GM12873 (cell line): ENCODE measurements around the gene SRGAP3.

Source experiments
- CTCF ChIP-seq: IDR thresholded peaks from 2 replicates; pipeline ENCODE4 v1.5.1; 2012; ENCODE audit warnings: low read depth, mild to moderate bottlenecking, moderate library complexity, low read length, control low read depth; ENCODE audit not compliant: insufficient read depth; ENCODE audit errors: missing control alignments

SRGAP3 gene

GRCh38 chr3:8945890-8946600 lies 303.4 kb downstream of the SRGAP3 start:
- no peak for TF ChIP-seq CTCF

DNA sequence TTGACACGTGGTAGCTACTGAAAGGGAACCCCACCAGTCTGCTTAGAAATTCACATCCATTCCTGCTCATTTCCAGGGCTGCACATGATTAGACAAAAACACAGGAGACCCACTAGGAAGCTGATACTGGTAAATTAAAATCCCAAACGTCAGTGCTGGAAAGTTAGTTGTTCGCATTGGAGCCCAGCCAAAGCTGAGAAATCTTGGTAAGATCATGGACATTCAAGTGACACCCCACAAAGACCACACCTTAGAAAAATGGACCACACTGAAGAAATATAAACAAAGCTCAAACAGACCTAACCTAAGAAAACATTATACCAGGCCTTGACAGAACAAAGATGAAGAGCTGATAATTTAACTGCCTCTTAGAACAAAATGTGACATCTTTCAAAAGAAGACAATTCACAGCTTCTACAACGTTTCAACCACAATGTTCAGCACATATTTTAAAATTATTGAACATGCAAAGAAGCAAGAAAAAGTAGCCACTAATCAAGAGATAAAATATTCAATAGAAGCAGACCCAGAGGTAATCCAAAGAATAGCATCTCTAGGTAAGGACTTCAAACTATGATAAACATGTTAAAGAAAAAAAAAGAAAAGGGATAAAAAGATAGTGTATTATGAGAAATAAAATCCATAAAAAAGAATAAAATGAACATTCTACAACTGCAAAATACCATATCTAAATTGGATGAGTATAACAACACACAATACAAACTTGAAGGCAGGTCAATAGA lies 306.5 kb downstream of the SRGAP3 start:
- TF ChIP-seq CTCF, result no peak

DNA sequence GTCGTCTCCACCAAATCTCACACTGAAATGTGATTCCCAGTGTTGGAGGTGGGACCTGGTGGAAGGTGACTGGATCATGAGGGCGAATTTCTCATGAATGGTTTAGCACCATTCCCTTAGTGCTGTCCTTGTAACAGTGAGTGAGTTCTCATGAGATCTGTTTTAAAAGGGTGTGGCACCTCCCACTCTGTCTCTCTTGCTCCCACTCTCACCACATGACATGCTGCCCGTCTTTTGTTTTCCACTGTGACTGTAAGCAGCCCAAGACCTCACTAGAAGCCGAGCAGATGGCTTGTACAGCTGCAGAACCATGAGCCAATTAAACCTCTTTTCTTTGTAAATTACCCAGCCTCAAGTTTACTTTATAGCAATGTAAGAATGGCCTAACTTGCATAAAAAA lies 307.3 kb downstream of the SRGAP3 start:
- TF ChIP-seq CTCF, result no peak

DNA sequence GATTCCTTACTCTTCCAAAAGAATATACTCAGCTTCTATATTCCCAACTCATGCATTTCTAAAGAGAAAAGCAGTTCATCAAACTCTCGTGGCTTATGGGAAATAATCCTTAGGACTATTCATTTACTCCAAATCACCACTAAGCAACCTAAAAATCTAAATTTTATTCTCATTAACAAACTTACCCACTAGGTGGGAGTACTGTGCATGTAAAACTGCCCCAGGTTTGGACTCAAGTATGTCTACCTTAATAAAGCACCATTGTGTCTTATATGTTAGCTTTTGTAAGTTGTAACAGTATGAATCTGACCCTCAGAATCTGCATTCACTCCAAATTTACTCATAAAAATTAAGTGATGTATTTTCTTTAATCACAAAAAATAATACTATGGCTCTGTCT lies 311.4 kb downstream of the SRGAP3 start:
- TF ChIP-seq CTCF, result peak; percentile 37

GRCh38 chr3:8937064-8938020 lies 312.1 kb downstream of the SRGAP3 start:
- no peak for TF ChIP-seq CTCF

- TF ChIP-seq CTCF, result no peak
These were observed 316.9 kb downstream of the SRGAP3 start for GRCh38 chr3:8932507-8932906.

DNA sequence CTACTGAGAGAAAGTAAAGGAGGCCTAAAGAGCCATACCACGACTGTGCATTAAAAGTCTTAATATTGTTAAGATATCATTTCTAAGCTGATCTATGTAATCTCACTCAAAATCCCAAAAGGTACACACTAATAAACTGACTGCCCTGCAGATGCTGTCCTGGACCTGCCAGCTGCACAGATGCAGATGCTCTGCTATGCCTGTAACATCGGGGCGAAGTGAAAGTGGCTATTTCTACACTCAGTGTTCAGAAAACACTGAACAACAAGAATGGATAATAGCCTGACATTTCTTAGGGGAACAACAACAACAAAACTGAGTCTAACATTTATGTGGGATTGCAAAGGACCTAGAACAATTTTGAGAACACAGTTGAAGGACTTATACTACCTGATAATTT lies 318.1 kb downstream of the SRGAP3 start:
- no peak for TF ChIP-seq CTCF
